OCI-LY7 (cell line): ENCODE results near the gene OR8S1. TPM values are rescaled to one million over a fixed set of nuclear protein-coding genes. Genes with fewer than 3 reads are reported as not detected.

Source experiments
- BruUV-seq: library from RNA; stranded (reverse); fragments of 400-500 nt; replicated peaks from 2 replicates; lab custom pipeline; 2021; lab: Mats Ljungman, UMichigan
- CTCF ChIA-PET: fragments of 300-600 bp; sonication (Branson Sonifier 250); formaldehyde crosslinking; loops from one replicate; lab custom pipeline; 2022; ENCODE audit warnings: antibody characterized with exemption; ENCODE audit not compliant: unreplicated experiment; lab: Charles Lee
- POLR2A ChIA-PET: fragments of 300-600 bp; sonication (Branson Sonifier 250); formaldehyde crosslinking; loops from one replicate; lab custom pipeline; 2022; ENCODE audit warnings: antibody characterized with exemption; lab: Charles Lee
- DNase-seq: peaks from one replicate; pipeline ENCODE4 v3.0.0-alpha.2; 2015; ENCODE audit warnings: low spot score
- H2AFZ ChIP-seq: fragments of 200-600 bp; sonication (generic), shearing (Covaris generic); 2 replicates; pipeline ENCODE4 v1.6.1; 2014; ENCODE audit warnings: mild to moderate bottlenecking, antibody characterized with exemption, low read length, moderate library complexity
- H3K27ac ChIP-seq: fragments of 200-600 bp; sonication (generic); 2 replicates; pipeline ENCODE4 v1.5.1; 2014; ENCODE audit warnings: mixed run types, low read depth, mild to moderate bottlenecking, moderate library complexity, low read length, inconsistent platforms; ENCODE audit not compliant: poor library complexity, severe bottlenecking
- H3K36me3 ChIP-seq: fragments of 200-600 bp; sonication (generic); 2 replicates; pipeline ENCODE4 v1.6.1; 2014; ENCODE audit warnings: mild to moderate bottlenecking, antibody characterized with exemption, low read length, moderate library complexity, mixed read lengths; ENCODE audit not compliant: insufficient read depth
- H3K4me1 ChIP-seq: fragments of 200-600 bp; sonication (generic); 2 replicates; pipeline ENCODE4 v1.5.1; 2014; ENCODE audit warnings: mild to moderate bottlenecking, low read length; ENCODE audit not compliant: insufficient read depth, poor library complexity, severe bottlenecking
- H3K4me2 ChIP-seq: fragments of 200-600 bp; sonication (generic); 2 replicates; pipeline ENCODE4 v1.6.1; 2014; ENCODE audit warnings: mild to moderate bottlenecking, low read length
- H3K4me3 ChIP-seq: fragments of 200-600 bp; sonication (generic); 2 replicates; pipeline ENCODE4 v1.5.1; 2014; ENCODE audit warnings: mild to moderate bottlenecking, low read depth, low read length; ENCODE audit not compliant: poor library complexity, severe bottlenecking
- H3K79me2 ChIP-seq: fragments of 200-600 bp; sonication (generic); 2 replicates; pipeline ENCODE4 v1.6.1; 2016; ENCODE audit warnings: low read depth, mild to moderate bottlenecking, low read length, moderate library complexity, mixed read lengths; ENCODE audit not compliant: insufficient read depth
- H3K9me2 ChIP-seq: fragments of 200-600 bp; sonication (generic); 2 replicates; pipeline ENCODE4 v1.6.1; 2016; ENCODE audit warnings: mild to moderate bottlenecking, low read length, mixed read lengths; ENCODE audit not compliant: insufficient read depth
- H3K9me3 ChIP-seq: fragments of 200-600 bp; sonication (generic); 2 replicates; pipeline ENCODE4 v1.6.1; 2014; ENCODE audit warnings: mild to moderate bottlenecking, mixed run types, low read length, mixed read lengths
- H4K20me1 ChIP-seq: fragments of 200-600 bp; sonication (generic); 2 replicates; pipeline ENCODE4 v1.6.1; 2014; ENCODE audit warnings: mild to moderate bottlenecking, antibody characterized with exemption, low read length, moderate library complexity, mixed read lengths; ENCODE audit not compliant: insufficient read depth
- EZH2phosphoT487 ChIP-seq: fragments of 200-600 bp; sonication (generic); IDR thresholded peaks from 2 replicates; pipeline ENCODE4 v1.6.1; 2018; ENCODE audit warnings: low read depth, borderline replicate concordance, mild to moderate bottlenecking, mixed run types, antibody characterized with exemption, low read length, moderate library complexity, mixed read lengths
- intact Hi-C: fragments of 100-400 bp; cut with micrococcal nuclease; formaldehyde crosslinking; loops from one replicate; pipeline ENCODE4 v1.10.0; 2022; ENCODE audit not compliant: unreplicated experiment
- total RNA-seq, 2 experiments: library from RNA; depleted of rRNA in 1 of 2; stranded (reverse); fragments of >200 nt in 1 of 2; shearing (Covaris generic) in 1 of 2; gene quantifications; 2 replicates each; pipeline ENCODE4 v1.2.3, GENCODE V29; 2014 to 2022
- TF ChIP-seq, protein P1 (sequence below): fragments of 200-600 bp; sonication (generic); conservative IDR thresholded peaks from 2 replicates; pipeline ENCODE4 v1.5.1; 2014; ENCODE audit warnings: mild to moderate bottlenecking, antibody characterized with exemption, low read length, moderate library complexity, mixed read lengths

The OR8S1 gene
- total RNA-seq, 2 experiments from 2014 or later, result not detected

DNA sequence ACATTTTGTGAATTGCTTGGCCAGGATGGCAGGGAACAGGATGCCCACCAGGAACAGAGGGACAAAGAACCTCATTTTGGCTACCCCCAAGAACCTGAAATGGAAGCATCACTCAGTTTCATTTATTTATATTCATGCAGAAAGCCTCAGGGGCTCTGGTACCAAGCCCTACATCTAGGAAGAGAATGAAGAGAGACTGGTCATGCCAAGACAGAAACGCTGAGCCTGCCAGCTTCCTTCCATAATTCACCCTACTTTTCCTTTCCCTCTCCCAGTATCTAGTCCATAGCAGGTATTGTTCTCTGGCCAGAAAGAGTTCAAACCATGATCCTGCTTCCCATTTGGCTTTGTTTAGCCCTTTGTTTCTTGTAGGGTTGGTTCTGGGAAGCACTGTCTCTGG is 44.5 kb downstream of the OR8S1 start, which contains the start of gene LALBA:
Gene LALBA, minus strand, starts transcription at position 101 of the 400 bp plus-strand sequence. Its CDS starts 26 bp downstream, at position 75.
- no TSS peak for BruUV-seq
- DNase-seq, result no peak
- no peak within 1 kb of the TSS for H3K4me3 ChIP-seq
- no peak within 1 kb of the TSS for H3K27ac ChIP-seq
- no peaks in the 10 kb centered on the region for H3K4me1 ChIP-seq
- no peak within 1 kb of the TSS for H2AFZ ChIP-seq
- no peak for TF ChIP-seq EZH2phosphoT487
- TF ChIP-seq, protein P1, sequence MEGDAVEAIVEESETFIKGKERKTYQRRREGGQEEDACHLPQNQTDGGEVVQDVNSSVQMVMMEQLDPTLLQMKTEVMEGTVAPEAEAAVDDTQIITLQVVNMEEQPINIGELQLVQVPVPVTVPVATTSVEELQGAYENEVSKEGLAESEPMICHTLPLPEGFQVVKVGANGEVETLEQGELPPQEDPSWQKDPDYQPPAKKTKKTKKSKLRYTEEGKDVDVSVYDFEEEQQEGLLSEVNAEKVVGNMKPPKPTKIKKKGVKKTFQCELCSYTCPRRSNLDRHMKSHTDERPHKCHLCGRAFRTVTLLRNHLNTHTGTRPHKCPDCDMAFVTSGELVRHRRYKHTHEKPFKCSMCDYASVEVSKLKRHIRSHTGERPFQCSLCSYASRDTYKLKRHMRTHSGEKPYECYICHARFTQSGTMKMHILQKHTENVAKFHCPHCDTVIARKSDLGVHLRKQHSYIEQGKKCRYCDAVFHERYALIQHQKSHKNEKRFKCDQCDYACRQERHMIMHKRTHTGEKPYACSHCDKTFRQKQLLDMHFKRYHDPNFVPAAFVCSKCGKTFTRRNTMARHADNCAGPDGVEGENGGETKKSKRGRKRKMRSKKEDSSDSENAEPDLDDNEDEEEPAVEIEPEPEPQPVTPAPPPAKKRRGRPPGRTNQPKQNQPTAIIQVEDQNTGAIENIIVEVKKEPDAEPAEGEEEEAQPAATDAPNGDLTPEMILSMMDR, result no peak
- no peaks in the 10 kb centered on the region for H3K9me2 ChIP-seq
- H4K20me1 ChIP-seq, result no peaks in the 10 kb centered on the region
- H3K9me3 ChIP-seq, result no peaks in the 10 kb centered on the region
- POLR2A ChIA-PET, result interaction anchor here (1.2 kb wide), 1 partner anchor 9 kb away, joined by 4 read pairs; no protein-coding TSS in a partner anchor
- H3K4me2 ChIP-seq, result no peak within 1 kb of the TSS
- H3K79me2 ChIP-seq, result no peaks in the 10 kb centered on the region
- CTCF ChIA-PET, result no interaction called here
- H3K36me3 ChIP-seq, result no peaks in the 10 kb centered on the region
- intact Hi-C loops, result no loop called here

- Histone ChIP-seq H3K27ac (no peak overlapping the region), H3K9me3 (no peaks in the 10 kb centered on the region), H2AFZ (no peak overlapping the region), H3K9me2 (no peaks in the 10 kb centered on the region), H3K4me2 (no peak overlapping the region), H3K4me3 (no peak overlapping the region), H4K20me1 (no peaks in the 10 kb centered on the region), H3K36me3 (no peaks in the 10 kb centered on the region), H3K4me1 (no peaks in the 10 kb centered on the region), H3K79me2 (no peaks in the 10 kb centered on the region)
- CTCF ChIA-PET, result no interaction called here
- POLR2A ChIA-PET, result interaction anchor here (1.0 kb wide), 1 partner anchor 9 kb away, joined by 6 read pairs; no protein-coding TSS in a partner anchor
- intact Hi-C loops, result no loop called here
- no peak for DNase-seq
- BruUV-seq, result no TSS peak
- TF ChIP-seq EZH2phosphoT487, result no peak
- TF ChIP-seq, protein P1, result no peak
These were observed 46.9 kb downstream of the OR8S1 start for GRCh38 chr12:48572326-48572725.

Other genes with a start within 250 kb of the OR8S1 start
- gene ZNF641, start 174.7 kb upstream of the OR8S1 start, total RNA-seq (2014; rRNA removed; shearing (Covaris generic)), result 11.8 and 21.2 TPM in 2 replicates
- 10.6 and 11.1 TPM in 2 replicates for gene ZNF641, start 174.7 kb upstream of the OR8S1 start, total RNA-seq (2022)
- not detected in 2 replicates for gene ANP32D, start 53.1 kb upstream of the OR8S1 start, total RNA-seq (2014; rRNA removed; shearing (Covaris generic))
- not detected in 2 replicates for gene ANP32D, start 53.1 kb upstream of the OR8S1 start, total RNA-seq (2022)
- not detected in 2 replicates for gene C12orf54, start 43.1 kb upstream of the OR8S1 start, total RNA-seq (2014; rRNA removed; shearing (Covaris generic))
- not detected in 2 replicates for gene C12orf54, start 43.1 kb upstream of the OR8S1 start, total RNA-seq (2022)
- not detected in 2 replicates for gene LALBA, start 44.4 kb downstream of the OR8S1 start, total RNA-seq (2014; rRNA removed; shearing (Covaris generic))
- not detected in 2 replicates for gene LALBA, start 44.4 kb downstream of the OR8S1 start, total RNA-seq (2022)
- 47.1 and 58.5 TPM in 2 replicates for gene KANSL2, start 156.6 kb downstream of the OR8S1 start, total RNA-seq (2014; rRNA removed; shearing (Covaris generic))
- 52.5 and 52.7 TPM in 2 replicates for gene KANSL2, start 156.6 kb downstream of the OR8S1 start, total RNA-seq (2022)
- gene CCNT1, start 191.1 kb downstream of the OR8S1 start, total RNA-seq (2014; rRNA removed; shearing (Covaris generic)), result 23.6 and 30.9 TPM in 2 replicates
- 57.7 and 59.1 TPM in 2 replicates for gene CCNT1, start 191.1 kb downstream of the OR8S1 start, total RNA-seq (2022)